GM12864 (cell line): ENCODE measurements around the gene DISP3.

Experiments used
- DNase-seq: peaks from one replicate; pipeline ENCODE4 v3.0.0-alpha.2; 2011; ENCODE audit warnings: low read depth
- H3K4me3 ChIP-seq: 2 replicates; pipeline ENCODE4 v1.5.1; 2011; ENCODE audit warnings: mild to moderate bottlenecking, low read depth, low read length, control low read depth
- TF ChIP-seq, protein P1 (sequence below): IDR thresholded peaks from 2 replicates; pipeline ENCODE4 v1.5.1; 2011; ENCODE audit warnings: low read depth, mild to moderate bottlenecking, moderate library complexity, low read length, control low read depth, inconsistent platforms; ENCODE audit errors: missing control alignments

The DISP3 gene

GRCh38 chr1:11479375-11479979 is 522 bp downstream of the DISP3 start:
- DNase-seq = no peak
- H3K4me3 ChIP-seq = peak overlapping the region; percentile 62
- TF ChIP-seq, protein P1, sequence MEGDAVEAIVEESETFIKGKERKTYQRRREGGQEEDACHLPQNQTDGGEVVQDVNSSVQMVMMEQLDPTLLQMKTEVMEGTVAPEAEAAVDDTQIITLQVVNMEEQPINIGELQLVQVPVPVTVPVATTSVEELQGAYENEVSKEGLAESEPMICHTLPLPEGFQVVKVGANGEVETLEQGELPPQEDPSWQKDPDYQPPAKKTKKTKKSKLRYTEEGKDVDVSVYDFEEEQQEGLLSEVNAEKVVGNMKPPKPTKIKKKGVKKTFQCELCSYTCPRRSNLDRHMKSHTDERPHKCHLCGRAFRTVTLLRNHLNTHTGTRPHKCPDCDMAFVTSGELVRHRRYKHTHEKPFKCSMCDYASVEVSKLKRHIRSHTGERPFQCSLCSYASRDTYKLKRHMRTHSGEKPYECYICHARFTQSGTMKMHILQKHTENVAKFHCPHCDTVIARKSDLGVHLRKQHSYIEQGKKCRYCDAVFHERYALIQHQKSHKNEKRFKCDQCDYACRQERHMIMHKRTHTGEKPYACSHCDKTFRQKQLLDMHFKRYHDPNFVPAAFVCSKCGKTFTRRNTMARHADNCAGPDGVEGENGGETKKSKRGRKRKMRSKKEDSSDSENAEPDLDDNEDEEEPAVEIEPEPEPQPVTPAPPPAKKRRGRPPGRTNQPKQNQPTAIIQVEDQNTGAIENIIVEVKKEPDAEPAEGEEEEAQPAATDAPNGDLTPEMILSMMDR = no peak

- TF ChIP-seq, protein P1 = no peak
These were observed 2.1 kb downstream of the DISP3 start for GRCh38 chr1:11481019-11481418.

DNA sequence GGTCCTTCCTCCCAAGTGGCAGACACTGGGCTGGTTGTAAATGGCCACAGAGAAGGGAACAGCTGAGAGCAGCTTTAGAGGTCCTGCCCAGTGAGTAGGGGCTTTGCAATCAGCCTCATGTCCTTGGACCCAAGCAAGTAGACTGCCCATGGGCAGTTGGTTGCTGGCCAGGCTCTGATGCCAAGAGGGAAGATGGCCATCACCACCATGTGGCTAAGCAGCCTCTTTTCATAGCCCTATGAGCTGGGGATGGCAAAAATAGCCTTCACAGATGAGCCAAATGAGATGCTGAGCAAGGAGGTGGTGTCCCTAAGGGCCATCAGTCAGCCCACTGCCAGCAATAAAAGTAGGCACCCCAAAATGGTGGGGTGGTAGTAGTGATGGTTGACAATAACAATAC is 3.2 kb downstream of the DISP3 start:
- DNase-seq = no peak
- H3K4me3 ChIP-seq = no peak overlapping the region
- TF ChIP-seq, protein P1 = no peak

More at GRCh38 chr1:11481019-11481418, 2.1 kb downstream of the DISP3 start:
- no peak for DNase-seq
- H3K4me3 ChIP-seq = no peak overlapping the region

- DNase-seq = no peak
- TF ChIP-seq, protein P1 = no peak
- no peak overlapping the region for H3K4me3 ChIP-seq
These were observed 3.9 kb downstream of the DISP3 start for GRCh38 chr1:11482701-11483479.

- TF ChIP-seq, protein P1 = no peak
- no peak for DNase-seq
- H3K4me3 ChIP-seq = no peak overlapping the region
These were observed 4.8 kb downstream of the DISP3 start for GRCh38 chr1:11483581-11484320.

- no peak for DNase-seq
These were observed 5.3 kb downstream of the DISP3 start for GRCh38 chr1:11484321-11484655.

More at GRCh38 chr1:11484321-11484655, 5.3 kb downstream of the DISP3 start:
- TF ChIP-seq, protein P1 = no peak
- no peak overlapping the region for H3K4me3 ChIP-seq
